NCI-H2171 treated with DMSO at 0.1 percent for 48 hours (cell line): ENCODE measurements around the gene CACNA1C.

Source experiments
- DNase-seq: peaks from one replicate; lab custom pipeline; 2025; lab: John Stamatoyannopoulos, UW

CACNA1C gene

DNA sequence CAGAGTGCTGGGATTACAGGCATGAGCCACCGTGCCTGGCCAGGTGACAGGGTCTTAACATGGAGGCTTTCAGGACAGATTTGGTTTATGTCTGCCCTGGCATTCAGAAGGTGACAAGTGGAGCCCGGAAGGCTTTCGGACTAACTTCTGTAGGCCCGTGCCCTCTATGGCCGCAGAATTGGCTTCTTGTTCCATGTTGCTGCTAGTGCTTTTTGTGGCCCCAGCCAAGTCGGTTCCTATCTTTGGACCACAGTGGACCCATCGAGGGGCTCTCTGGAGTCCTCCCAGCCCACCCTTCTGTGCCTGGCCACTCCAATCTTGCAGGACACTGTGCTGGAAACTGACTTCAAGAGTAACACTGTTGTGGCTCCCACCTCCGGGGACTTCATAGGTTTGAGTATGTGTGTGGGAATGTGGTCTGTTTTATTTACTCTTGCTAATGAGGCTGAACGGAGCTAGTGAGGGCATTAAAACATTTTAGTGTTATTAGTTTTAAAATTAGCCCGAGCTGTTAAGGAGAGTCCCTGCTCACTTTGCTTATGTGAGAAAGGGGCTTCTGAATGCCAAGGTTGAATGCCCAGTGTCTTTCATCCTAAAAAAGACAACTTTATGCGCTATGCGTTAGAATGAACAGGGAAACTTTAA, 245.9 kb downstream of the CACNA1C start:
- no peak for DNase-seq

DNA sequence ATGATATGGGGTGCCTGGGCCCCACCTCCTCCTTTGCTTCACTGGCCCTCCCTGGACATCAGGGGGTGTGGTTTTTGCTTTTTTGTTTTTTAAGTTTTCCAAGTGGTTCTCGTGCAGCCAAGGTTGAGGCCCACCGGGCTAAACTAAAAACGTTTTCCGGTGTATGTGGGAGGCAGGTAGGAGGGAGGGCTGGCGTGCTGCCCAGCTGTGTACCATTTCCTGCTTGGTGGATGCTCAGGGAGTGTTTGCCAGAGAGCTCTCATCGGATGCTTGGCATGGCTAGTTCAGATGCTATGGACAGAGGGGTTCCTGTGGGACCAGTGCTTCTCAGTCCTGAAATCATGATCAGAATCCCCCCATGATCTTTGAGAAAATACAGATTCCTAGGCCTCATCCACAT, 246.4 kb downstream of the CACNA1C start:
- no peak for DNase-seq

DNA sequence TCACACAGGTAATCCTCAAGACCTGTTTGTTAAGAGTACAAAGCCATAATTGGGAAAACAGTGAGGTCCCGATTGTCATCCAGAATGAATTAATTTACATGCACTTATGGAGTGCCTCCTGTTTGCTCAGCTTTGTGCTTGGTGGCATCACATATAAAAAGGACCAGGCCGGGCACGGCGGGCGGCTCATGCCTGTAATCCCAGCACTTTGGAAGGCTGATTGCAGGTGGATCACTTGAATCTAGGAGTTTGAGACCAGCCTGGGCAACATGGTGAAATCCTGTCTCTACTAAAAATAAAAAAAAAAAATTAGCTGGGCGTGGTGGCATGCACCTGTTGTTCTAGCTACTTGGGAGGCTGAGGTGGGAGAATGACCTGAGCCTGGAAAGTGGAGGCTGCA, 247.4 kb downstream of the CACNA1C start:
- DNase-seq, result no peak

DNA sequence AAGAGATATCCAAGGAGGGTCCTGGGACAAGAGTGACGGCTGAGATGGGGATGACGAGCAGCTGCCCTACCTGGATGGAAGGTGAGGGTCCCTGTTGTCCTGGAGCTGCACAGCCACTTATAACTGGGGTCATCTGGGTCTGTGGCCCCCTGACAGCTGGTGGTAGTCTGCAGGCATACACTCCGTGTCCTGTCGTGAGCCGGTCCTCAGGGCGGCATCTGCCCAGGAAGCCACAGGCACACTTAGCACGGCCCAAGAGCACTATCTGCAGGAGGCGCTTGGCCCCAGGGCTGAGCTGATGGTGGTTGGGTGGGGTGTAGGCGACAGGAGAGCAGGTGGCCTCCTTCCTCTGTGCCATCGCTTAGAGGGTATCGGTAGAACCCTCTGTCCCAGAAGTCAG, 248.1 kb downstream of the CACNA1C start:
- no peak for DNase-seq

DNA sequence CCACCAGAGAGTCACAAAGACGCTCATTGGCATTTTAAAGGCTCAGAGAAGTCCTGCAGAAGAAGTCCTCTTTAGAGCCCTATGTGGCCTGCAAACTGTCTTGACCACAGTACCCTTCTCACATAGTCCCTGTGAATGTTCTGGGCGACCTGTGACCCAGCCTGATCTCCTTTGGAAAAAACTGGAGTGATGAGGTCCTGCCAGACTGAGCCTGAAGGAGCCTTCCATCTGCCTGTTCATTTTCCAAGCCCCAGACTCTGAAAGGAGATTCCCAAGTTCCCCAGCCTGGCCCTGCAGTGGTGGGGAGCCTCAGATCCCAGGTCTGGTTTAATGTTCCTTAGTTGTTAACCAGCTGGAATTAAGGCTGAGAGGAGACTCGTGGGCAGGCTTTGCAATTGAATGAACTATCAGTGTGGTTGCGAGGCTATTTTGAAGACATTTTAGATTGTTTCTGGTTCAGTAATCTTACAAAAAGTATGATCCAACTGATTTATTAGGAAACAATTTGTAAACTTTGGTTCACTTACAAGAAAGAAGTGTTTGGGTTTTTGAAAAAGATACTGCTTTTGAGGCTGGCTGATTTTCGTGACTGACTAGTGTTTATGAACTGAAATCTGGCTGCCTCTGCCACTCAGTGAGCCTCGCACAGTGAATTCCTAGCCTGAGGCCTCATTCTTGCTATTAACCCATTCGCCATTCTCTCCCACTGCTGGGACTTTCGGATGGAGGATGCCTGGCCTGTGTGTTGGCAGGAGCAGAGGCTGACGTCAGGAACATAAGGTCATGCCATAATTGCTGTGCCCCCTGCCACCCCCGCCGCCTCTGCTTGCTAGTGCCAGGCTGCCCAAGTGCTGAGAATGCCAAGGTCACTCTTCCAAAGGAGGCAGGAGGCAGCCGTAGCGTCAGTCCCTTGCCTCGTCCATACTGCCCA, 249.0 kb downstream of the CACNA1C start:
- DNase-seq, result no peak

DNA sequence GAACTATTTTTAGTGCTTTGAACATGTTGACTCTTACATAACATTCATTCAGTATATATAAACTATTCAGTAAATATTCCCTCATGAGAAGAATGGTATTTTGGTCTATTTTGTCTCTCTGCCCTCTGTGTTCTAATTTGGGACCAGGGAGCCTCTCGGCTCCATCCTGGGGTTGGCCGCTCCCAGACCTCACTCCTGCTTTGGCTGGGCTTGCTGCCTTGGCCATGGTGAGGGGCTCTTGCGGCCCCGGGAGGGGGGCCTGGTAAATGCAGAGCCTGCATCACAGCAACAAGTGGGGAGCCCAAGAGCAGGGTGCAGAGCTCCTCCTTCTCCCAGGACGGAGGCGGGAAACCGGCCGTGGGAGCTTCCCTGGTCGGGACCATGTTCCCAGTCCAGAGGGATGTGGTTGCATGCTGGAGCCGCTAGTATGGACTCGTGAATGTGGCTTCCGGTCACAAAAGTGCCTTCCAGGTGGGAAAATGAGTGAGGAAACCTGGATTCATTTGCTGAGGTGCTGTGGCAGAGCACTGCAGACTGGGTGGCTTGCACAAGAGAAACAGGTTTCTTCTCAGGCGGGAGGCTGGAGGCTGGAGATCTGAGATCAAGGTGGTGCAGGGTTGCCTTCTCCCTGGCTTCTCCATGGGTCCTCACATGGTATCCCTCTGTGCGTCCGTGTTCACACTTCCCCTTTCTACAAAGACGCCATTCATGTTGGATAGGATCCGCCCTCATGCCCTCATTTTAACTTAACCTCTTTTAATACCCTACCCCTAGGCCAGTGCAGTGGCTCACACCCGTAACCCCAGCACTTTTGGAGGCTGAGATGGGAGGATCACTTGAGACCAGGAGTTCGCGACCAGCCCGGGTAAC, 250.2 kb downstream of the CACNA1C start:
- DNase-seq, result no peak

DNA sequence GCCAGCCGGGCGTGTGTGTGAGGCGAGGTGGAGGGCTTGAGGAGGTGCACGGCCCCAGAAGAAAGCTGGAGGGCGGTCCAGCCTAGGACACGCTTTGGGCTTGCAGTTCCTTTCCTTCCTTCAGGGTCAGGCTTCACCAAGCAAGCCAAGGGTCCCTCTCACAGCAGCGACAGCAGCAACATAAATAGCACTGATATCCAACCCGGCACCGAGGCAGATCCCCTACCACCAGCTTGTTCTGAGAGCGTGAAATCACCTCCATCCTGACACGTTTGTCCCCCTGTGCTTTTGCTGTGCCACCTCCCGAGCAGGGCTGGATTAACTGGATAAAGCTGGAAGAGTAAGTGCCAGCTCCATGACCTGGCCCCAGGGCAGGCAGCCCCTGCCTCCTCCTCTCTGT, 251.4 kb downstream of the CACNA1C start:
- DNase-seq, result no peak

DNA sequence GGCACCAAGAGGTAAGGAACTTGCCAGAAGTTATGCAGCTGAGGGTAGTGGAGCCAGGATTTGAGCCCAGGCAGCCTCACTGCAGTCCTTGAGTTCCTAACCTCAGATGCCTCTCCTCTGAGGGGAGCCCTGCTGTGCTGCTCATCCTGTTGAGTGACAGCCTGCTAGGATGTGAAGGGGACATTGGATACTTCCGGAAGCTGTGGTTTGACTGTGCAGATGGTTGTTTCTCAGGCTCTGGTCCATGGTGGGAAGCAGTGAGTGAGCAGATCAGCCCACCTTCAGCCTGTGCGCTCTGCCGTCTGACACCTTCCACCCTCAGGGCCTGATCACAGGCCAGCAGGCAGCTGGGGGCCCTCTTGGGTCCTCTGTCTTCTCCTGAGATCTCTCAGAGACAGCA, 253.2 kb downstream of the CACNA1C start:
- DNase-seq, result peak; percentile 99

DNA sequence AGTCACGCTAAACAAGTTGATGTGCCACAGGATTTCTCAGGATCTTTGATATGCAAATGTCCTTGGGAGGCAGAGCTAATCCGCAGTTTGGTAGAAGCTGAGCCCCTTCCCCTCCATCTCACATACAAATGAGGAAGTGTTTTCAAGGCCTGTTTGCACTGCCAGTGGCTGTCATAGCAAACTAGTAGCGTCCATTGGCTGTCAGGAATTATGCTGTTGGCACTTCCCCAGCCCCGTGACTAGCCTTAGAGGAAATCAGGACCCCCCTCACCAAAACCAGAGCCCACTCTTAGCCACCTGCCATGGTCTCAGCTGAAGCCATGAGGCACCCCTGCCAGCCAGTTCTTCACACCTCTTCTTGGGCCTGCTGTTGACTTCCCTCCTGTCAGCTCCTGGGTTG, 253.9 kb downstream of the CACNA1C start:
- DNase-seq, result no peak

DNA sequence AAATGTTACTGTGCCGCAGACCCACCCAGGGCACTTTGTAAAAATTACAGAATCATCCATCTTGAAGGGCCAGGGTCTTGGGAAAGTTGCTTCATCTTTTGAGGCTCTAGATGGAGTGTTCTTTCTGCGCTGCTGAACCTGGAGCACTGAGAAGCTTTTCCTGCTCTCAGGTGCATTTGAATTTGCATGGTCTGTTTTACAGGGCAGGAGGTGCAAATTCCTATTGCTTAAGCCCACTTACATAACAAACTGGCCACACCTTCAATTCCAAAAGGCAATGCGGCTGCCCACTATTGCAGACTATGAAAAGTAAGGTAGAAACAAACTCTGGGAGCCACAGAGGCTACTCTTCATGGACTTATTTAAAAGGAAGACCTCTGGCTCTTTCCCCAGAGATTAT, 254.8 kb downstream of the CACNA1C start:
- DNase-seq, result no peak

DNA sequence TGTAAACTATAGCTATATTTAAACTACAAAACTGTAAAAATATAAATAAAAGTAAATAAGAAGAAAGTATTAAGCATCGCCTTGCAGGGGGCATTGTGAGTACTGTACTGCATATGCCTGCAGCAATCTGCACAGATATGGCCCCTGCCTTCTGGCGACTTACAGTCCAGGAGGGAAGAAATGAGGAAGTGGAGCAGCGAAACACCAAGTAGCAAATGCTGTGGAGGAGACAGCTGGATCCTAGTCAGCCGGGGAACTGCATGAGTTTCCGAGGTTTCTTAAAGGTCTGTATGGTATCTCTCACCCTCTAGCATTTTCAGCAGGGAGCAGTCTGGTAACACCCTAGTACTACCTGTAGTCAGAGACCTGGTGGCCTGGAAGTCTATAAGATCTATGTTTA, 256.9 kb downstream of the CACNA1C start:
- DNase-seq, result no peak

DNA sequence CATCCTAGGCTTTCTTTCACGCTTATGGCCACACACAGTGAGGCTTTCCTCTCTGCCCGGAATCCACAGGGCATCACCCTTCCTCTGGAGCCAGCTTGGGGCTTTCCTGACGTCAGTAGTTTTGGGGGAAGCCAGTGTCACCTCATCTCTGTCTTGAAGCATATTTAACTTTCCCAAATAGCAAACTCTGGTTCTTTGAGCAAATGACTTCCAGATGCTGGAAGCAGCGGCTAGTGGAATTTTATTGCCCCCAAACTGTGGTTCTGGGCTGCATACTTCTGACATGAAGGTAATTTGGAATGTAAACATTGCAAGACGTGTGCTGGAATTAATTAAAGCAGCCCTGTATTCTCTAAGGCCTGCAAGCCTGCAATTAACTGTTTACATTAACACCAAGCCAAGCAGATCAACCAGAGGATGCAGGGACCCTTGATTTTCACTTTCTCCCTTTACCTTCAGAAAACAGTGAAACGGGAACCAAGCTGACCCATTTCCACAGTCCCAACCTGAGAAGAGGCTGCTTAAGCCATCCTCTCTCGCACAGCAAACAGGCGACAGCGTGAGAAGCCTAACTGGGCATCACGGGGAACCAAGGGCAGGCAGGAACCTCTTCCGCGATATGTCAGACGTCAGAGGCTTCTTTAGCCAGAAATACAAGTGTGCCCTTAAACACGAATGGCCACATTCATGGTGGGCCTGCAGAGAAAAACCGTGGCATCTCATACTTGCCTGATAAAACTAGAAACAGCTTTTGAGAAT, 258.4 kb downstream of the CACNA1C start:
- DNase-seq, result no peak

DNA sequence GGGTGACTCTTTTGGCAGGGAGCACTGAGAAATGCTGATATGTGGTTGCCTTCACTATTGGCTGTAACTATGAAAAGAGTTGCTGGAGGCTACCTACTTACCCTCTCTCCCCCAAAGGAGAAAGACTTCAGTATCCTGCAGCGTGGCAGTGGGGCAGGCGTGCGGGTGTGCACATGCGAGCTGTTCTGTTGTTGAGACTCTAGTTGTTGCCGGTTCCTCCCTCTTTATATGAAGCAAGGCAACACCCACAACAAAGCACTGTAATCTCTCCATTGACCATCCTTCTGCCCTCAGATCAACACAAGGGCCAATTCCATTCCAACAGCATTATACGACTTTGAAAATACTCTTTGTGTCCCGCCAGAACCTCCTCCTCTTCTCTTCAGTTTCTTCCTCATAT, 259.4 kb downstream of the CACNA1C start:
- DNase-seq, result no peak

DNA sequence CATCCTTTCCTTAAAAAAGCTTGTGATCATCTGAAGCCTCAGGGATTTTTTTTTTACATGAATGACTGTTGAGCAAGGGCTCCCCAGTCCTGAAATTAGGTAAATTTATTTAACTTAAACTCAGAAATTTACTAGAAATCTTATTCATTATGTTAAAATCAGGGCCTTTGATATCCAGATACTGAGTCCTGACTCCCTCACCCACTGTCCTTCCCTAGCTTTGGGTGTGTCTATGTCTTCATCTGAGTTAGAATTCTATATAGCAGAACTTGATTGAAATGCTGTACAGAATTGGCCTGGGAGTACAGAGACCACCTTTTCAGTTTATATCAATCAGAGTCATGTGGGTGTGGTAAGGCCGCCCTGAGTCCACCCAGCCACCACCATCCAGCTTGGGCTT, 260.0 kb downstream of the CACNA1C start:
- no peak for DNase-seq

DNA sequence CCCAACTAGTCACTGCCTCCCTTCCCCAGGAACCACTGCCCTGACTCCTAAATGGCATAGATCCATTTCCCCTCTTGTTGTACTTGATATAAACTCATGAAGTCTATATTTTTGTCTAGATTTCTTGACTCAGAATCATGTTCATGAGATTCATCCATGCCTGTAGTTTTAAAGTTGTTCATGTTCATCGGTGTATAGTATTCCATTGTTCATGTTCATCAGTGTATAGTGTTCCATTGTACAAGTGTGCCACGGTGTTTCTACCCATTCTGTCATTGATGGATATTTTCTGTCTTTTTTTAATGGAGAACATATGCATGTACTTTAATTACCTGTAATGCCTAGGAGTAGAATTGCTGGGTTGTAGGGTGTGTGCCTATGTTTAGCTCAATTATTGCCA, 261.7 kb downstream of the CACNA1C start:
- DNase-seq, result no peak

DNA sequence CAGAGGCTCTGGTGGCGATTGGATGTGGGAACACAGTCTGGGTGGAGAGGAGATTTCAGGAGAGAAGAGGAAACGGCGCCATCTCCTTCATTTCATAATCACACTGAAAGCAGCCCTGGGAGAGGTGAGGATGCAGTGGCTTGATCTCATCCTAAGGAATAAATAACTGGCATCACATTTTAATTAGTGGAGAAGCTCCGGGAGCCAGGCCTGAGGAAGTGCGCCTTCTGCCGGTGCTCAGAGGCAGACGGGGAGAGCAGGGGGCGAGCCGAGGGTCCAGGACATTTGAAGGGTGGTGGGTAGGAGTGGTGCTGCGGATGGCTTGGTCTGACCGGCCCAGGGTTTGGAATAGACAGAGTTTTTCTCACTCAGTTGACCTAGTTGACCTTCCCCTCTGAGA, 265.0 kb downstream of the CACNA1C start:
- no peak for DNase-seq

DNA sequence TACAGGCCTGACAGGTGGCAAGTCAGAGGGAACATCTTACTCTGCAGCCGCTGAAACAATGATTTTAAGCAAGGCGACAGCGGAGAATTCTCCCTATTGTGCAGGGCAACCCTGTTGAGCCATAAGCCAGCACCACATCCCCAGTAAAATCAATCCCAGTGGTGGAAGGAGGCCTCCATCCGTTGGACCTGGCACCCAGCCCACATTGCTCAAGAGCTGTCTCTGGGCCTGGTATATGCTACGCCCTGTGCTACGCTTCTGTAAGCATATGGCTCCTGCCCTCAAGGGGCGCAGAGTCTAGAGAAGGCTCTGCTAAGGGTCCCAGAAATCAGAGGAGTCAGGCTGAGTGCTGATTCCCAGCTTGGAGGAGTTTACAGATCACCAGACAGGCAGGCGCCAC, 265.5 kb downstream of the CACNA1C start:
- DNase-seq, result no peak

DNA sequence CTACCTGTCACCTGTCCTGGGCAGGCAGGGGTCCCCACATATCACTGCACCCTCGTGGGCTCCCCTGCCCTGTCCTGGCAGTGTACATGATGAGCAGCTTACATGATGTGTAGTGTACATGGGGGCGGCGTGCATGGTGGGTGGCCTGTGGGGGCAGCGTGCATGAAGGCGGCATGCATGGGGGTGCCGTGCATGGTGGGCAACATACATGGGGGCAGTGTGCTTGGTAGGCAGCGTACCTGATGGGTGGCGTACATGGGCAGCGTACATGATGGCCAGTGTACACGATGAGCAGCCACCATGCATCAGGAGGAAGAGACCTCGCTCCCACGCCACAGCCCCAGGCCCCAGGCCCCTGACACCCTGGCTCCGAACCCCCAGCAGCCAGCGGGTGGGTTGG, 266.3 kb downstream of the CACNA1C start:
- DNase-seq, result no peak

DNA sequence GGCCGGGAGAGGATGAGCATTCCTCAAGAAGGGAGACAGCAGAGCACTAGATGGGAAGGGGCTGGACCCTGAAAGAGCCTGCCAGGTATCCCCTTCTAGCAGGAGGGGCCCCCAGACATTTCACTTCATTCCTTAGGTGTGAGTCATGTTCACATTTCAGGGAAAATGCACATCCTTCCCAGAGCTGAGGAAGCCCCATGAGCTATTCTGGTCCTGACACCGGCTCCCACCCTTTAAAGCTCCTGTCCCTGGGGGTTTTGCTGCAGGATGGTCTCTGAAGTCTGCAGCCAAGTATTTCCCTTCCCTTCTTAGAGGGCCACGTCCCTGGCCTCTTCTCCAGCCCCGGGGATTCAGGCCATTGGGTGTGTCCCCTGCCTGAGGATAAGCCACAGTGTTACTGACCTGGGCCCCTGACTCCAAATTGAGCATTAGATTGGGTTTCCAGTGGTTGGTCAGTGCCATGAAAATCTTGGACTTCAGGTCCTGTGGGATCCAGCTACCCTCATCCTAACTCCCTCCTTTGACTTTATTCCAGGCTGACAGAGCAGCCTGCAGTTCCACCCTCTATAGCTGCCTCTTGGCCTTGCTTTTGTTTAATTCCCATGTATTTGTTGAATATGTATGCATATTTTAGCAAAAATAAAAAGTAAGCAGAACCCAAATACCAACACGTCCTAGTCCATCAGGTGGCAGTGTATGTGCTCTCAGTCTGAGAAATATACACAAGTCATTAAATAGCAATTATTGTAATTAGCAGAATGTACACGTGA, 267.1 kb downstream of the CACNA1C start:
- no peak for DNase-seq

DNA sequence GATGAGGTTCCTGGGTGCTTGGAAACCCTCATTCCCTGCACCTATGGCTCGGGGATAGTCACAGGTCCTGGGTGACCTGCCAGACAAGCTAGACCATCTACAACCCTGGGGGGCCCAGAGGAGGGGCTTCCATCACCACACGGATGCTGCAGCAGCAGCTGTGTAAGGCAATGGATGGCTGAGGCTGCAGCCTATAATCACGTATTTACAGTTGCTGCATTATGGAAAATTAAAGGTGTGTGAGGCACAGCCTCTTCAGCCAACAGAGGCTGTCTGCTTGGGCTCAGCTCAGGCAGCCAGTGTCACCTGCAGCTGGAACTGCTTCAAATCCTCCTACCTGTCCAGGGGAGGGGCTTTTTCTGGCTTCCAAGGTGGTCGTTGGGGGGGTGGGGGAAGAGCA, 268.1 kb downstream of the CACNA1C start:
- DNase-seq, result no peak

DNA sequence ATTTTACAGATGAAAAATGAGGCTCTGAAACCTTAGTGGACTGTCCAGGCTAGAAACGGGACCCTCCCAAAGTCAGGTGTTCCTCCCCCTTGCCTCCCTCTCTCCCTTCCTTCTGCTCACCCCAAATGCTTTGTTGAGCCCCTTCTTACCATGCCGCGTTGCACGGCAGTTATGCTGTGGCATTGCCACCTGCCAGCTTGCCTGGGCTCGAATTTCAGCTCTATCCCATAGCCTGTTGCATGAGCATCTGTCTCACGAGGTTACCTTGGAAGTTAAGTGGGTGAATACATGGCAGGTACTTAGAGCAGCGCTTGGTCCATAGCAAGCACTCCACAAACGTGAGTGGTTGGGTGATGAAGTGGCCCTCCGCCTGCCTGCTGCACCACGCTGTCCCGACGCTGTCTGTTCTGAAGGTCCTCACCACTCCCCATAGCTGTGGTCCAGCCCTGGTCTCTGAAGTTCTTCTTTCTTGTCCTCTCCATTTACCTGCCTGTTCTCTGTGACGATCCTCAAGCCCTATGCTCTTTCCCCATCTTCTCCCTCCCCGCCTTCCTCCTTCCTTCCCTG, 269.9 kb downstream of the CACNA1C start:
- peak; percentile 97 for DNase-seq
